ENCODE results near the gene EYA4. TPM values are rescaled to one million over a fixed set of nuclear protein-coding genes. Genes with fewer than 3 reads are reported as not detected.

EYA4 gene
- total and polyA plus RNA-seq, 2 donors (not counting 1 experiment from before 2014, with no cell fraction given): 4.6 to 38.0 TPM

DNA sequence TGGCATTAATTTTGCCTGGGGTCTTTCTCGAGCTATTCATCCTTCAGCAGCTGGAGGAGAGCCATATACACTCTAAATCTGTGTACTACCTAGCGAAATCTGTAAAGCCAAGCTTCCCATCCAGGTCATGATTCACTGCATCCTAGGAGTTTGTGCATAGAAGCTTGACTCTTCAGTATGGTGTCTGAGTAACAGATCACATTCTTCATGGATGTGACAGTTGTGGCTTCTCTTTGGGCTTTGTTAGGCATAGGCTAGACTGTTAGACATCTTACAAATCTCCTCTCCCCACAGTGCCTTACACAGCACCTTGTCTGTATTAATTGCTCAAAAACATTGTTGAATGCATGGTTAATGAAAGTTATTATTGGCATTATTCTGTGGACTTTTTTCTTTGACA is 177.0 kb downstream of the EYA4 start:
- no peak overlapping the region for H3K4me3 ChIP-seq (replicated peaks in 1 of 4; ENCODE audit: control extremely low read depth in 1 of 4, insufficient read depth in 1 of 4, low read depth in 3 of 4, low read length in 4 of 4)
- no peaks in the 10 kb centered on the region for H3K4me1 ChIP-seq (ENCODE audit: control insufficient read depth, extremely low read depth, insufficient read depth, low read length)
- H3K4me2 ChIP-seq (ENCODE audit: extremely low read depth, insufficient read depth, low read length): no peak overlapping the region
- no peaks in the 10 kb centered on the region for H3K36me3 ChIP-seq (ENCODE audit: control insufficient read depth, insufficient read depth, low read length)
- H4K20me1 ChIP-seq (ENCODE audit: control insufficient read depth, extremely low read depth, insufficient read depth, low read length): no peaks in the 10 kb centered on the region
- TF ChIP-seq CTCF (conservative IDR thresholded peaks at IDR 0.05 in 1 of 2, IDR thresholded peaks at IDR 0.05 in 1 of 2; ENCODE audit: low read depth in 1 of 2, low read length in 2 of 2) (no peak), EZH2 (IDR thresholded peaks at IDR 0.05; ENCODE audit: low read length, missing control alignments) (no peak)
- no peaks in the 10 kb centered on the region for H3K79me2 ChIP-seq (ENCODE audit: control insufficient read depth, insufficient read depth, low read length)
- H3K9me3 ChIP-seq (ENCODE audit: control insufficient read depth, insufficient read depth, low read depth, low read length): no peaks in the 10 kb centered on the region
- H2AFZ ChIP-seq (ENCODE audit: low read length): no peak overlapping the region
- H3K9ac ChIP-seq (ENCODE audit: insufficient read depth, low read length): no peak overlapping the region
- no peak overlapping the region for H3K27ac ChIP-seq (ENCODE audit: insufficient read depth, low read length)
- H3K27me3 ChIP-seq (ENCODE audit: control insufficient read depth, insufficient read depth, low read length): no peaks in the 10 kb centered on the region
- no peak for DNase-seq (ENCODE audit: low read depth in 2 of 2)

DNA sequence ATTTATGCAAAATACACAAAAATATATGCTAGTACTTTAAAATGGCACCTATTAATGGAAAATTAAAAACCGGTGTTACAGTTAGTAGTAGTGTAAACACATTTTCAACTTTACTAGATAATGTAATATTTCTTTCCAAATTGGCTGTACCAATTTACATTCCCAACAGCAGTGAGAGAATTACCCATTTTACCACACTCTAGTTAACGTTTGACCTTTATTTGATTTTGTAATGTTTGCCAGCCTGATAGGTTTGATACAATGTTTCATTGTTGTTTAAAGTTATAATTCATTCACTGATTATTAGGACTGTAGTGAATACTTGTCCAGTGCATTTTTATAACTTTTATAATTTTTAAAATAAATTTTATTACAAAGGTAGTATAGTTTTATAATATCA is 182.1 kb downstream of the EYA4 start:
- Histone ChIP-seq H3K9me3 (ENCODE audit: control insufficient read depth, insufficient read depth, low read depth, low read length) (no peaks in the 10 kb centered on the region), H3K27ac (ENCODE audit: insufficient read depth, low read length) (no peak overlapping the region), H3K4me2 (ENCODE audit: extremely low read depth, insufficient read depth, low read length) (no peak overlapping the region), H4K20me1 (ENCODE audit: control insufficient read depth, extremely low read depth, insufficient read depth, low read length) (no peaks in the 10 kb centered on the region), H3K79me2 (ENCODE audit: control insufficient read depth, insufficient read depth, low read length) (no peaks in the 10 kb centered on the region), H3K4me3 (replicated peaks in 1 of 4; ENCODE audit: control extremely low read depth in 1 of 4, insufficient read depth in 1 of 4, low read depth in 3 of 4, low read length in 4 of 4) (no peak overlapping the region), H3K9ac (ENCODE audit: insufficient read depth, low read length) (no peak overlapping the region), H3K27me3 (ENCODE audit: control insufficient read depth, insufficient read depth, low read length) (no peaks in the 10 kb centered on the region), H3K36me3 (ENCODE audit: control insufficient read depth, insufficient read depth, low read length) (no peaks in the 10 kb centered on the region), H3K4me1 (ENCODE audit: control insufficient read depth, extremely low read depth, insufficient read depth, low read length) (no peaks in the 10 kb centered on the region), H2AFZ (ENCODE audit: low read length) (no peak overlapping the region)
- TF ChIP-seq EZH2 (IDR thresholded peaks at IDR 0.05; ENCODE audit: low read length, missing control alignments): no peak
- DNase-seq (ENCODE audit: low read depth in 2 of 2): no peak

DNA sequence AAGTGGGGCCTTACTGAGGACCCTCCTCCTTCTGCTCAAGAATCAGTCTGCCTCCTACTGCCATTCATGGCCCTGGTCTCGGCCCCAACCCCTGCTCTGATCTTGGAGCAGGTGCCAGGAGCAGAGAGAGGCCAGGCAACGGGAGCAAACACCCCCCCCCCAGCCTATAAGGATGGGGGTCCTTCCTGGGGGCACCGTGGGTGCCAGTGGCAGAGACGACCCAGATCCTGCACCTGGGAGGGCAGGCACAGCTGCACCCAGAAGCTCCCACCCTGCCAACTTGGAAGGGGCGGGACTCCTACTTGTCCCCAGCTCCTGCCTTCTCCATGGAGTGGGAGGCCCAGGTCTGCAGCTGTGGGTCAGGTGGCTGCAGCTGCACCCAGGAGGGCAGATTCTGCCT is 183.2 kb downstream of the EYA4 start:
- H3K27me3 ChIP-seq (ENCODE audit: control insufficient read depth, insufficient read depth, low read length): no peaks in the 10 kb centered on the region
- TF ChIP-seq EZH2 (IDR thresholded peaks at IDR 0.05; ENCODE audit: low read length, missing control alignments) (no peak), CTCF (conservative IDR thresholded peaks at IDR 0.05 in 1 of 2, IDR thresholded peaks at IDR 0.05 in 1 of 2; ENCODE audit: low read depth in 1 of 2, low read length in 2 of 2) (no peak)

More for the DNA sequence above, 183.2 kb downstream of the EYA4 start:
- Histone ChIP-seq H3K9me3 (ENCODE audit: control insufficient read depth, insufficient read depth, low read depth, low read length) (no peaks in the 10 kb centered on the region), H3K36me3 (ENCODE audit: control insufficient read depth, insufficient read depth, low read length) (no peaks in the 10 kb centered on the region), H4K20me1 (ENCODE audit: control insufficient read depth, extremely low read depth, insufficient read depth, low read length) (no peaks in the 10 kb centered on the region), H3K27ac (ENCODE audit: insufficient read depth, low read length) (no peak overlapping the region), H2AFZ (ENCODE audit: low read length) (no peak overlapping the region), H3K4me3 (replicated peaks in 1 of 4; ENCODE audit: control extremely low read depth in 1 of 4, insufficient read depth in 1 of 4, low read depth in 3 of 4, low read length in 4 of 4) (no peak overlapping the region), H3K4me2 (ENCODE audit: extremely low read depth, insufficient read depth, low read length) (no peak overlapping the region), H3K79me2 (ENCODE audit: control insufficient read depth, insufficient read depth, low read length) (no peaks in the 10 kb centered on the region), H3K4me1 (ENCODE audit: control insufficient read depth, extremely low read depth, insufficient read depth, low read length) (no peaks in the 10 kb centered on the region), H3K9ac (ENCODE audit: insufficient read depth, low read length) (no peak overlapping the region)
- DNase-seq (ENCODE audit: low read depth in 2 of 2): no peak
